SK-N-SH (cell line): ENCODE data around the gene BBLN. TPM values are rescaled to one million over a fixed set of nuclear protein-coding genes. Genes with fewer than 3 reads are reported as not detected.
A peak's percentile ranks its signal among the peaks of the same experiment; 100 is the strongest.
"Not testable (repeated sequence)": the region's sequence is repeated elsewhere in the genome, so short reads cannot be mapped to it uniquely, and the experiment has no call there.

Experiments used
- CTCF ChIA-PET: fragments of 300-600, 350-600 bp; formaldehyde crosslinking; extraction: SDS; loops from one replicate; lab custom pipeline; 2021; lab: Yijun Ruan, JAX
- POLR2A ChIA-PET: fragments of 350-600 bp; sonication (Branson Sonifier 250); formaldehyde crosslinking; extraction: SDS; loops from one replicate; lab custom pipeline; 2020; ENCODE audit warnings: antibody characterized with exemption, inconsistent platforms; lab: Yijun Ruan, JAX
- DNase-seq: peaks from one replicate; pipeline ENCODE4 v3.0.0; 2012
- H2AFZ ChIP-seq: fragments of 200-600 bp; sonication (generic); 2 replicates; pipeline ENCODE4 v1.8.1; 2016; ENCODE audit warnings: antibody characterized with exemption, mild to moderate bottlenecking, low read depth
- H3F3A ChIP-seq: fragments of 200-600 bp; sonication (generic); replicated peaks from 2 replicates; pipeline ENCODE3; 2016; ENCODE audit warnings: antibody characterized with exemption, mild to moderate bottlenecking; ENCODE audit not compliant: insufficient read depth
- H3K27ac ChIP-seq, 2 experiments: fragments of 200-500 bp in 1 of 2; fragments of 200-600 bp in 1 of 2; sonication (Bioruptor generic) in 1 of 2; sonication (generic), shearing (Covaris generic) in 1 of 2; 2 replicates each; pipeline versions ENCODE4 v1.5.1 to v1.6.1; 2014 to 2016; ENCODE audit warnings: low read depth in 2 of 2, inconsistent platforms in 1 of 2, low read length in 1 of 2, mild to moderate bottlenecking in 1 of 2, mixed read lengths in 1 of 2
- H3K27me3 ChIP-seq: fragments of 200-600 bp; sonication (generic), shearing (Covaris generic); 2 replicates; pipeline ENCODE4 v1.6.1; 2016; ENCODE audit warnings: mixed run types; ENCODE audit not compliant: insufficient read depth
- H3K36me3 ChIP-seq, 2 experiments: fragments of 200-500 bp in 1 of 2; fragments of 200-600 bp in 1 of 2; sonication (Bioruptor generic) in 1 of 2; sonication (generic) in 1 of 2; replicated peaks in 1 of 2; 2 replicates each; pipeline versions ENCODE3 to v1.5.1; 2014 to 2016; ENCODE audit warnings: low read length in 1 of 2, mild to moderate bottlenecking in 1 of 2; ENCODE audit not compliant: insufficient read depth in 2 of 2, control insufficient read depth in 1 of 2
- H3K4me1 ChIP-seq, 2 experiments: fragments of 200-500 bp in 1 of 2; fragments of 200-600 bp in 1 of 2; sonication (Bioruptor generic) in 1 of 2; sonication (generic), shearing (Covaris generic) in 1 of 2; 2 replicates each; pipeline versions ENCODE4 v1.5.1 to v1.6.1; 2014 to 2016; ENCODE audit warnings: low read depth in 1 of 2, low read length in 1 of 2, mixed run types in 1 of 2; ENCODE audit not compliant: insufficient read depth in 2 of 2, control insufficient read depth in 1 of 2
- H3K4me2 ChIP-seq: fragments of 200-600 bp; sonication (generic), shearing (Covaris generic); 2 replicates; pipeline ENCODE4 v1.6.1; 2017; ENCODE audit warnings: mixed run types
- H3K4me3 ChIP-seq, 2 experiments: fragments of 200-500 bp in 1 of 2; fragments of 200-600 bp in 1 of 2; sonication (Bioruptor generic) in 1 of 2; sonication (generic), shearing (Covaris generic) in 1 of 2; 2 replicates each; pipeline versions ENCODE4 v1.5.1 to v1.8.1; 2014 to 2016; ENCODE audit warnings: low read depth in 2 of 2, inconsistent platforms in 1 of 2, low read length in 1 of 2, mild to moderate bottlenecking in 1 of 2, mixed read lengths in 1 of 2, moderate library complexity in 1 of 2
- H3K79me2 ChIP-seq: fragments of 200-600 bp; sonication (generic); 2 replicates; pipeline ENCODE4 v1.8.1; 2017; ENCODE audit warnings: mild to moderate bottlenecking; ENCODE audit not compliant: insufficient read depth
- H3K9ac ChIP-seq: fragments of 200-600 bp; sonication (generic); 2 replicates; pipeline ENCODE4 v1.6.1; 2017; ENCODE audit warnings: mixed run types
- H3K9me2 ChIP-seq: fragments of 200-600 bp; sonication (generic); 2 replicates; pipeline ENCODE4 v1.6.1; 2017; ENCODE audit warnings: mixed run types
- H3K9me3 ChIP-seq: fragments of 200-600 bp; sonication (generic); 2 replicates; pipeline ENCODE4 v1.6.1; 2017; ENCODE audit warnings: mixed run types, mild to moderate bottlenecking, moderate library complexity
- H4K20me1 ChIP-seq: fragments of 200-600 bp; sonication (generic); 2 replicates; pipeline ENCODE4 v1.6.1; 2017; ENCODE audit warnings: mild to moderate bottlenecking, mixed run types; ENCODE audit not compliant: insufficient read depth
- ELF1 ChIP-seq: IDR thresholded peaks from 2 replicates; pipeline ENCODE4 v1.4.0; 2012
- GATA2 ChIP-seq: sonication (generic); formaldehyde crosslinking; IDR thresholded peaks from 2 replicates; pipeline ENCODE4 v1.5.0; 2020; ENCODE audit warnings: mild to moderate bottlenecking, missing genetic modification reagents
- RXRA ChIP-seq: IDR thresholded peaks from 2 replicates; pipeline ENCODE4 v1.4.0; 2012; ENCODE audit warnings: low read depth, mild to moderate bottlenecking, borderline replicate concordance
- SIN3A ChIP-seq: IDR thresholded peaks from 2 replicates; pipeline ENCODE4 v1.6.1; 2012; ENCODE audit warnings: low read depth, mild to moderate bottlenecking, low read length, moderate library complexity, borderline replicate concordance
- ZBTB33 ChIP-seq: IDR thresholded peaks from 2 replicates; pipeline ENCODE4 v1.4.0; 2012; ENCODE audit warnings: low read depth, borderline replicate concordance
- WGBS: methylation state at CpG from one replicate; pipeline ENCODE4 v1.1.6; 2017; ENCODE audit warnings: low lambda C conversion rate; 5-methylcytosine and 5-hydroxymethylcytosine counted together
- polyA plus RNA-seq, 3 experiments: library from polyadenylated mRNA; depleted of rRNA; stranded (reverse); fragments of >200 nt; gene quantifications; 2 replicates each; pipeline ENCODE4 v1.2.3, GENCODE V29; 2012
- TF ChIP-seq, protein P1 (sequence below): fragments of 150-350 bp; IDR thresholded peaks from 2 replicates; pipeline ENCODE4 v1.6.1; 2017; ENCODE audit warnings: antibody characterized with exemption, low read length, low read depth, borderline replicate concordance
- TF ChIP-seq, protein P2 (sequence below): fragments of 200-600 bp; sonication (generic); IDR thresholded peaks from 2 replicates; pipeline ENCODE4 v1.6.1; 2017; ENCODE audit warnings: antibody characterized with exemption, mild to moderate bottlenecking, moderate library complexity

Gene BBLN
- polyA plus RNA-seq, 1 of the 3 experiments (the other 2 are of a cell fraction), result 109 TPM

DNA sequence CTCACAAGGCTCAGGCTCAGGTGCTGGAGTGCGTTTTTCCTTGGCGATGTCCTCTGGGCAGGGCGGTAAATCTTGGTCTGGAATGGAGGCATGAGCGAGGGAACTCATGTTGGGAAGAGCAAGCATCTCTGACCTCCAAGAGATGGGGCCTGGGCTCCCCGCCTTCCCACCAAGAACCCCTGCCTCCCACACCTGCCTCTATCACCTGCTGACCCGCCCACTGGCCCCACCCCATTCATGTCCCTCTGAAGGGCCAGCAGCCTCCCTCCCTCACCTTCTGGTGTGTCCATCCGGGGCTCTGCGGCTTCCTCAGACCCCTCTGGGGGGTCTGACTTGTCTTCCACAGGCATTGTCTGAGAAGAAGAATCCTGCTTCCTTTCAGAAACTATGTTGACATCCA lies 20.4 kb downstream of the BBLN start:
- Histone ChIP-seq H3K4me2 (no peak overlapping the region), H3K36me3 (peaks cover 40 to 53% of the 10 kb centered on the region in 2 experiments), H3F3A (peaks cover 8% of the 10 kb centered on the region), H4K20me1 (no peaks in the 10 kb centered on the region), H3K9me3 (no peaks in the 10 kb centered on the region), H3K4me1 (peaks cover 3 to 5% of the 10 kb centered on the region in 2 experiments; a peak in 2 of 4 replicates), H2AFZ (no peak overlapping the region), H3K79me2 (no peaks in the 10 kb centered on the region), H3K27me3 (no peaks in the 10 kb centered on the region), H3K9ac (no peak overlapping the region), H3K4me3 (no peak overlapping the region), H3K9me2 (no peaks in the 10 kb centered on the region), H3K27ac (no peak overlapping the region)
- no peak for TF ChIP-seq ELF1
- no peak for TF ChIP-seq SIN3A
- TF ChIP-seq RXRA, result no peak
- TF ChIP-seq GATA2 (CRISPR knock-in tag), result no peak
- TF ChIP-seq, protein P1, sequence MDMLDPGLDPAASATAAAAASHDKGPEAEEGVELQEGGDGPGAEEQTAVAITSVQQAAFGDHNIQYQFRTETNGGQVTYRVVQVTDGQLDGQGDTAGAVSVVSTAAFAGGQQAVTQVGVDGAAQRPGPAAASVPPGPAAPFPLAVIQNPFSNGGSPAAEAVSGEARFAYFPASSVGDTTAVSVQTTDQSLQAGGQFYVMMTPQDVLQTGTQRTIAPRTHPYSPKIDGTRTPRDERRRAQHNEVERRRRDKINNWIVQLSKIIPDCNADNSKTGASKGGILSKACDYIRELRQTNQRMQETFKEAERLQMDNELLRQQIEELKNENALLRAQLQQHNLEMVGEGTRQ, result no peak
- no peak for DNase-seq
- POLR2A ChIA-PET, result no interaction called here
- CTCF ChIA-PET, result interaction anchor here (1.7 kb wide), 1 partner anchor 10 kb away, joined by 8 read pairs; the partner anchor contains the start of gene CIZ1
- 98% methylated on average over 8 of the region's 8 CpGs for WGBS

GRCh38 chr9:128181480-128181879 lies 21.4 kb downstream of the BBLN start:
- H3K9ac ChIP-seq, H3K9me3 ChIP-seq, H3K4me2 ChIP-seq, DNase-seq, H2AFZ ChIP-seq, POLR2A ChIA-PET, H3K9me2 ChIP-seq, H3K4me1 ChIP-seq, H4K20me1 ChIP-seq, H3K4me3 ChIP-seq, H3K79me2 ChIP-seq, H3K27me3 ChIP-seq, H3K27ac ChIP-seq, H3F3A ChIP-seq: not testable (repeated sequence)
- CTCF ChIA-PET, result interaction anchor here (0.7 to 1.7 kb wide), 2 partner anchors 9 to 25 kb away, joined by 3 to 8 read pairs; partner anchors contain the start of gene CIZ1
- TF ChIP-seq, protein P2, sequence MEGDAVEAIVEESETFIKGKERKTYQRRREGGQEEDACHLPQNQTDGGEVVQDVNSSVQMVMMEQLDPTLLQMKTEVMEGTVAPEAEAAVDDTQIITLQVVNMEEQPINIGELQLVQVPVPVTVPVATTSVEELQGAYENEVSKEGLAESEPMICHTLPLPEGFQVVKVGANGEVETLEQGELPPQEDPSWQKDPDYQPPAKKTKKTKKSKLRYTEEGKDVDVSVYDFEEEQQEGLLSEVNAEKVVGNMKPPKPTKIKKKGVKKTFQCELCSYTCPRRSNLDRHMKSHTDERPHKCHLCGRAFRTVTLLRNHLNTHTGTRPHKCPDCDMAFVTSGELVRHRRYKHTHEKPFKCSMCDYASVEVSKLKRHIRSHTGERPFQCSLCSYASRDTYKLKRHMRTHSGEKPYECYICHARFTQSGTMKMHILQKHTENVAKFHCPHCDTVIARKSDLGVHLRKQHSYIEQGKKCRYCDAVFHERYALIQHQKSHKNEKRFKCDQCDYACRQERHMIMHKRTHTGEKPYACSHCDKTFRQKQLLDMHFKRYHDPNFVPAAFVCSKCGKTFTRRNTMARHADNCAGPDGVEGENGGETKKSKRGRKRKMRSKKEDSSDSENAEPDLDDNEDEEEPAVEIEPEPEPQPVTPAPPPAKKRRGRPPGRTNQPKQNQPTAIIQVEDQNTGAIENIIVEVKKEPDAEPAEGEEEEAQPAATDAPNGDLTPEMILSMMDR, result peak; percentile 38
- 0 out of 2 replicates have a peak, but pooled peaks have one; percentile 32 for TF ChIP-seq ZBTB33
- 93% methylated on average over 8 of the region's 12 CpGs for WGBS
- peaks cover 41 to 46% of the 10 kb centered on the region in 2 experiments for H3K36me3 ChIP-seq
